K562 (cell line): ENCODE data around the gene PRIM1. TPM values are rescaled to one million over a fixed set of nuclear protein-coding genes. Genes with fewer than 3 reads are reported as not detected.

Source experiments
- ATAC-seq: fragments of 200-7000 bp; cut with Tn5 transposase; 3 replicates; pipeline ENCODE4 v1.9.1; 2020; ENCODE audit warnings: moderate library complexity
- BruUV-seq: library from RNA; stranded (reverse); fragments of 400-500 nt; replicated peaks from 2 replicates; lab custom pipeline; 2021; lab: Mats Ljungman, UMichigan
- CTCF ChIA-PET: fragments of 300-600 bp; formaldehyde crosslinking; extraction: SDS; loops from one replicate; lab custom pipeline; 2021; ENCODE audit warnings: low intra/inter-chr PET ratio; lab: Yijun Ruan, JAX
- POLR2A ChIA-PET: fragments of 300-600, 350-650 bp; sonication (Branson Sonifier 250); formaldehyde crosslinking; extraction: SDS; loops from one replicate; lab custom pipeline; 2021; ENCODE audit warnings: antibody characterized with exemption, inconsistent platforms; lab: Yijun Ruan, JAX
- DNase-seq, 4 experiments: peaks; one replicate each; pipeline versions ENCODE4 v3.0.0 to v3.0.0-alpha.2; 2011 to 2018; ENCODE audit warnings: low spot score in 3 of 4, mixed read lengths in 3 of 4; ENCODE audit errors: extremely low read depth in 1 of 4
- FAIRE-seq: peaks from 2 replicates; lab custom pipeline; 2011; peaks lifted over from hg19 to GRCh38; lab: Jason Lieb, UNC
- H2AFZ ChIP-seq: 2 replicates; pipeline ENCODE4 v1.6.0; 2011; ENCODE audit warnings: low read depth, low read length, control low read depth, inconsistent platforms
- H3K27ac ChIP-seq: fragments of 200-600 bp; 3 replicates; pipeline ENCODE4 v1.8.0; 2011; ENCODE audit warnings: low read depth, mild to moderate bottlenecking, control low read depth, inconsistent platforms, low read length, moderate library complexity, mixed read lengths; ENCODE audit errors: extremely low read depth
- H3K27me3 ChIP-seq, 2 experiments: fragments of 300-600 bp in 1 of 2; 2 replicates in 1 of 2; 3 replicates in 1 of 2; pipeline versions ENCODE4 v1.6.0 to v1.8.0; 2011; ENCODE audit warnings: inconsistent platforms in 2 of 2, low read length in 2 of 2, mild to moderate bottlenecking in 1 of 2, mixed read lengths in 1 of 2, moderate library complexity in 1 of 2; ENCODE audit not compliant: control insufficient read depth in 2 of 2, insufficient read depth in 2 of 2
- H3K36me3 ChIP-seq: fragments of 300-600 bp; 3 replicates; pipeline ENCODE4 v1.8.0; 2011; ENCODE audit warnings: mild to moderate bottlenecking, low read length, inconsistent platforms; ENCODE audit not compliant: control insufficient read depth, insufficient read depth
- H3K4me1 ChIP-seq, 2 experiments: fragments of 200-600 bp in 1 of 2; replicated peaks in 1 of 2; 2 replicates in 1 of 2; 3 replicates in 1 of 2; pipeline versions ENCODE4 v1.5.1 to v1.8.0; 2011; ENCODE audit warnings: inconsistent platforms in 2 of 2, low read length in 2 of 2, mild to moderate bottlenecking in 1 of 2, mixed read lengths in 1 of 2, moderate library complexity in 1 of 2; ENCODE audit not compliant: control insufficient read depth in 2 of 2, insufficient read depth in 2 of 2
- H3K4me2 ChIP-seq: 2 replicates; pipeline ENCODE4 v1.6.1; 2011; ENCODE audit warnings: low read length, control low read depth, inconsistent platforms, mixed read lengths; ENCODE audit not compliant: insufficient read depth
- H3K4me3 ChIP-seq: fragments of 200-600 bp; sonication (generic), shearing (Covaris generic); 2 replicates; pipeline ENCODE4 v1.5.1; 2016; ENCODE audit warnings: control low read depth, inconsistent platforms
- H3K79me2 ChIP-seq: fragments of 200-600 bp; 3 replicates; pipeline ENCODE4 v1.8.0; 2011; ENCODE audit warnings: low read length, inconsistent platforms; ENCODE audit not compliant: control insufficient read depth, insufficient read depth
- H3K9ac ChIP-seq, 2 experiments: 2 replicates each; pipeline versions ENCODE4 v1.6.0 to v1.6.1; 2011; ENCODE audit warnings: low read depth in 2 of 2, low read length in 2 of 2, control low read depth in 1 of 2, inconsistent platforms in 1 of 2, mild to moderate bottlenecking in 1 of 2, mixed read lengths in 1 of 2; ENCODE audit not compliant: insufficient read depth in 1 of 2
- H3K9me1 ChIP-seq: one replicate; pipeline ENCODE4 v1.6.0; 2011; ENCODE audit warnings: inconsistent platforms, mild to moderate bottlenecking, low read length, moderate library complexity; ENCODE audit not compliant: control insufficient read depth, insufficient read depth
- H3K9me3 ChIP-seq: replicated peaks from 2 replicates; pipeline ENCODE4 v1.5.1; 2011; ENCODE audit warnings: low read depth, low read length, inconsistent platforms; ENCODE audit not compliant: control insufficient read depth, insufficient read depth
- H4K20me1 ChIP-seq: replicated peaks from 2 replicates; pipeline ENCODE4 v1.6.1; 2011; ENCODE audit warnings: low read length, inconsistent platforms, mixed read lengths; ENCODE audit not compliant: control insufficient read depth, insufficient read depth
- POLR2AphosphoS2 ChIP-seq: IDR thresholded peaks from 2 replicates; pipeline ENCODE4 v1.6.1; 2012; ENCODE audit warnings: low read length, improper control_type of control experiment
- POLR2G ChIP-seq: fragments of 200-400 bp; formaldehyde crosslinking; IDR thresholded peaks from 2 replicates; pipeline ENCODE4 v1.6.1; 2017; ENCODE audit warnings: low read depth, mild to moderate bottlenecking, antibody characterized with exemption, low read length, moderate library complexity
- RBFOX2 ChIP-seq: fragments of 200-400 bp; formaldehyde crosslinking; IDR thresholded peaks from 2 replicates; pipeline ENCODE4 v1.6.1; 2017; ENCODE audit warnings: low read depth, mild to moderate bottlenecking, low read length, moderate library complexity
- SLC30A9 ChIP-seq: fragments of 250-450 bp; sonication (Bioruptor Pico); IDR thresholded peaks from 2 replicates; pipeline ENCODE4 v1.8.0; 2022; ENCODE audit warnings: mild to moderate bottlenecking, moderate library complexity
- ZBTB17 ChIP-seq: fragments of 450-650 bp; formaldehyde crosslinking; IDR thresholded peaks from 2 replicates; pipeline ENCODE4 v1.4.0; 2020; ENCODE audit warnings: mild to moderate bottlenecking
- ZNF282 ChIP-seq: sonication (generic); formaldehyde crosslinking; IDR thresholded peaks from 2 replicates; pipeline ENCODE4 v1.8.1; 2023; ENCODE audit warnings: missing genetic modification reagents
- WGBS: fragments of 100-300 bp; shearing (Covaris generic); methylation state at CpG from one replicate; pipeline ENCODE4 v1.1.6; 2016; ENCODE audit warnings: low coverage, mixed read lengths; ENCODE audit not compliant: insufficient coverage; ENCODE audit errors: missing lambda C conversion rate; 5-methylcytosine and 5-hydroxymethylcytosine counted together
- in situ Hi-C: fragments of 300-500 bp; cut with MboI; formaldehyde crosslinking; loops from 4 replicates; pipeline ENCODE4 v1.15.0; 2018; ENCODE audit warnings: inconsistent platforms, mixed read lengths
- intact Hi-C: fragments of 100-400 bp; cut with micrococcal nuclease; formaldehyde crosslinking; loops from 2 replicates; pipeline ENCODE4 v1.14.2; 2022
- polyA plus RNA-seq, 8 experiments: library from polyadenylated mRNA; depleted of rRNA in 4 of 8; stranded (reverse) in 5 of 8; unstranded in 3 of 8; fragments of >200 nt; fragmentation: Nextera tagmentation in 2 of 8; fragmentation: Illumina TruSeq in 1 of 8; extraction: Ambion mirVana in 2 of 8; extraction: Trizol in 1 of 8; gene quantifications; 2 replicates each; pipeline versions ENCODE4 v1.2.1 to v1.2.3, GENCODE V29; 2011 to 2014; ENCODE audit warnings: inconsistent platforms in 1 of 8, missing spikeins in 1 of 8
- total RNA-seq, 7 experiments: library from RNA; depleted of rRNA in 6 of 7; stranded (reverse); fragments of >200 nt in 6 of 7; fragmentation: Illumina TruSeq in 2 of 7; extraction: Trizol in 2 of 7; gene quantifications; 2 replicates each; pipeline versions ENCODE4 v1.2.1 to v1.2.3, GENCODE V29; 2011 to 2021; ENCODE audit warnings: low replicate concordance in 1 of 7

The PRIM1 gene
- total and polyA plus RNA-seq, 9 of the 15 experiments (the other 6 are each of a cell fraction or from before 2014, with no cell fraction given) = 67.2 to 179 (median 140) TPM

DNA sequence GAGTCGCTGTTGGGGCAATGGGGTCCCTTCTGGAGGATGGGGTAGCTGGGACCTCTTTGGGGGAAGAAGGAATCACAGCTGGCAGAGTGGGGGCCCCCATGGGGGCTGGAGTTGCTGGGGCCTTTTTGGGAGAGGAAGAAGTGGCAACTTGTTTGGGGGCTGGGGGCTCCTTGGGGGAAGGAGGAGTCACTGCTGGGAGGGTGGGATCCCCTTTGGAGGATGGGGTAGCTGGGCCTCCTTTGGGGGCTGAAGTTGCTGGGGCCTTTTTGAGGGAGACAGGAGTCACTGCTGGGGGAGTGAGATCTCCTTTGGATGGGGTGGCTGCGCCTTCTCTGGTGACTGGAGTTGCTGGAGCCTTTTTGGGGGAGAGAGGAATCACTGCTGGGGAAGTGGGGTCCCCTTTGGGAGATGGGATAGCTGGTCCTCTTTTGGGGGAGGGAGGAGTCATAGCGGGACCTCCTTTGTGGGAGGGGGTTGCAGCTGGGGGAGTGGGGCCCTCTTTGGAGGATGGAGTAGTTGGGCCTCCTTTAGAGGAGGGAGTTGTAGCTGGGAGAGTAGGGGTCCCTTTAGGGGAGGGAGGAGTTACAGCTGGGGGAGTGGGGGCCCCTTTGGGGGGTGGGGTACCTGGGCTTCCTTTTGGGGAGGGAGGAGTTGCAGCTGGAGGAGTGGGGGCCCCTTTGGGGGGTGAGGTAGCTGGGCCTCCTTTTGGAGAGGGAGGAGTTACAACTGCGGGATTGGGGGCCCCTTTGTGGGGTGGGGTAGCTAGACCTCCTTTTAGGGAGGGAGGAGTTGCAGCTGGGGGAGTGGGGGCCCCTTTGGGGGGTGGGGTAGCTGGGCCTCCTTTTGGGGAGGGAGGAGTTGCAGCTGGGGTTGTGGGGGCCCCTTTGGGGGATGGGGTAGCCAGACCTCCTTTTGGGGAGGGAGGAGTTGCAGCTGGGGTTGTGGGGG, 34.9 kb downstream of the PRIM1 start:
- no peak overlapping the region for H2AFZ ChIP-seq
- H3K4me1 ChIP-seq = peaks cover 25 to 36% of the 10 kb centered on the region in 2 experiments
- no peaks in the 10 kb centered on the region for H3K9me3 ChIP-seq
- TF ChIP-seq POLR2G (peak; percentile 38; the same call in 1 of the 2 replicates), RBFOX2 (peak; percentile 55), ZBTB17 (CRISPR knock-in tag) (no peak), POLR2AphosphoS2 (no peak), SLC30A9 (CRISPR knock-in tag) (no peak), ZNF282 (CRISPR knock-in tag) (no peak)
- no peak overlapping the region for H3K27ac ChIP-seq
- CTCF ChIA-PET = no interaction called here
- BruUV-seq = no TSS peak
- H3K36me3 ChIP-seq = peaks cover 96% of the 10 kb centered on the region
- peaks cover 36% of the 10 kb centered on the region for H3K9me1 ChIP-seq
- DNase-seq (peak in 2 of 4 experiments; percentile 48 to 54), FAIRE-seq (no peak), ATAC-seq (no peak)
- H3K27me3 ChIP-seq = no peaks in the 10 kb centered on the region
- H3K9ac ChIP-seq = no peak overlapping the region; a peak in 1 of 4 replicates
- peaks cover 60% of the 10 kb centered on the region for H4K20me1 ChIP-seq
- POLR2A ChIA-PET = interaction anchor here (0.6 to 2.0 kb wide), 6 partner anchors 8 to 35 kb away, joined by 3 to 27 read pairs (median 8); partner anchors contain the start of genes NACA and PTGES3
- H3K4me3 ChIP-seq = no peak overlapping the region
- intact Hi-C loops (no loop called here), in situ Hi-C loops (no loop called here)
- 86% methylated on average over 1 of the region's 4 CpGs for WGBS
- no peak overlapping the region for H3K4me2 ChIP-seq
- H3K79me2 ChIP-seq = peaks cover 78% of the 10 kb centered on the region
